Aorta (tissue), 5 donors: ENCODE data around the gene SUCNR1. TPM values are rescaled to one million over a fixed set of nuclear protein-coding genes. Genes with fewer than 3 reads are reported as not detected.
"Not testable (repeated sequence)": the region's sequence is repeated elsewhere in the genome, so short reads cannot be mapped to it uniquely, and the experiment has no call there.

Experiments used
- ATAC-seq: fragments of 200-7000 bp; cut with Tn5 transposase; one replicate; pipeline ENCODE4 v1.9.1; 2022; ENCODE audit warnings: moderate library complexity; ENCODE audit not compliant: low FRiP score
- DNase-seq, 2 donors: peaks; one replicate each; pipeline ENCODE4 v3.0.0-alpha.2; 2020
- H3K27ac ChIP-seq, 2 donors: one replicate each; pipeline ENCODE4 v1.5.1; 2013; ENCODE audit warnings: low read length in 2 of 2, mild to moderate bottlenecking in 2 of 2, moderate library complexity in 2 of 2, control low read depth in 1 of 2, inconsistent platforms in 1 of 2, low read depth in 1 of 2
- H3K27me3 ChIP-seq, 2 donors: one replicate each; pipeline ENCODE4 v1.6.1; 2013; ENCODE audit warnings: control low read depth in 1 of 2, low read length in 1 of 2, mild to moderate bottlenecking in 1 of 2, moderate library complexity in 1 of 2; ENCODE audit not compliant: insufficient read depth in 2 of 2, control insufficient read depth in 1 of 2
- H3K36me3 ChIP-seq, 2 donors: one replicate each; pipeline ENCODE4 v1.6.1; 2013; ENCODE audit warnings: control low read depth in 1 of 2, low read length in 1 of 2, mild to moderate bottlenecking in 1 of 2; ENCODE audit not compliant: insufficient read depth in 2 of 2, control insufficient read depth in 1 of 2
- H3K4me1 ChIP-seq, 2 donors: one replicate each; pipeline ENCODE4 v1.6.1; 2013; ENCODE audit warnings: low read length in 2 of 2, control low read depth in 1 of 2, mild to moderate bottlenecking in 1 of 2, moderate library complexity in 1 of 2; ENCODE audit not compliant: insufficient read depth in 2 of 2, control insufficient read depth in 1 of 2
- H3K4me3 ChIP-seq, 2 donors: one replicate each; pipeline ENCODE4 v1.5.1; 2013; ENCODE audit warnings: low read length in 2 of 2, control low read depth in 1 of 2, mild to moderate bottlenecking in 1 of 2
- H3K9me3 ChIP-seq: one replicate; pipeline ENCODE4 v1.6.1; 2013; ENCODE audit warnings: mild to moderate bottlenecking, low read length; ENCODE audit not compliant: control insufficient read depth
- WGBS, 2 donors: extraction: QIAGEN DNeasy Blood & Tissue Kit; methylation state at CpG; one replicate each; pipeline ENCODE4 v1.1.7; 2013; 5-methylcytosine and 5-hydroxymethylcytosine counted together
- intact Hi-C, 2 donors: fragments of 100-400 bp; cut with DNase I; formaldehyde crosslinking; loops; one replicate each; pipeline versions ENCODE4 v1.14.2 to v1.15.0; 2022
- polyA plus RNA-seq, 2 donors: library from polyadenylated mRNA; stranded (reverse); fragments of 200-250 nt; gene quantifications; one replicate each; pipeline ENCODE4 v1.2.3, GENCODE V29; 2013
- total RNA-seq, 2 donors: library from RNA; stranded (reverse); fragmentation: NEBNext Ultra II Directional; extraction: Animal tissue kit (Norgen Biotek cat#: 25700); gene quantifications; one replicate each; pipeline ENCODE4 v1.2.1, GENCODE V29; 2021
- donor health status: healthy with polysubstance abuse.
- donor health status: Bipolar disorder and iron deficiency.
- donor health status: DM: no; HTN: no; CAD: no.
- donor health status: DM: no; HTN: no; CAD: no.
- donor health status: DM: yes; HTN: yes; CAD: no.

Gene SUCNR1
- total and polyA plus RNA-seq, 4 donors: 0.15 to 3.2 (median 1.1) TPM

DNA sequence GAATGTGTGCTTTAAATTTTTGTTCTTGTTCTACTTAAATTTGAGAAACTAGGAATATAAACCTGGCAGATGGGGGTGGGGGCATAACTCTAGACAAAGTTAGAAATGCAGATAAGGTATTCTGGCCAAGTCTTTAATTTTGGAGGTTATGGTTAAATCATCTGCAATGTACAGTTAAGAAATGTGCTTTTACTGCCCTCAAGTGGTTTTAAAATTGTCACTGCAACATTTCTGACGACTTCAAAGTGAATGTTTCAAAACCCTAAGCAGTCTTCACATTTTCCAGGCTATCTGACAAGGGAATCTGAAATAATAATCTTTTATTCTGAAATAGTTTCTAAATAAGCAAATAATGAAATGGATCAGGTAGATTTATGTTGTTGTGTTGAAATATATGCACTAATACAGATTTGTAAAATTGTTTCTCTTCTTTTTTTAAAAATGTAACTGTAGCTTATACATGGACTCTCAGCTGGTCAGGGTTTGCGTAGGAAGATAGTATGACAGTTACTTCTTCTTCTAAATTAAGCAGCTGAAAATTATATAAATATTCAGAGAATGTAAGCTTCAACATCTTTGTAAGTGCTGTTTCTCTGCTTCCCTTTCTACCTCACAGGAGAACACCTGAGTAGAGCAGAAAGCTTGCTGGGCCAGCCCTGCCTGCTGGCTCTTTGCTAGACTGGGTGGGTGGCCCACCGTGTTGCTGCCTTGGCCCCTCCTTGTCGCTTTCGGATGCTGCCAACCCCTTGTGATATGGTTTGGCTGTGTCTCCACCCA, 45.0 kb downstream of the SUCNR1 start:
- WGBS, 2 donors: 60 to 62% methylated on average over 5 of the region's 5 CpGs
- no peak overlapping the region for H3K27ac ChIP-seq

DNA sequence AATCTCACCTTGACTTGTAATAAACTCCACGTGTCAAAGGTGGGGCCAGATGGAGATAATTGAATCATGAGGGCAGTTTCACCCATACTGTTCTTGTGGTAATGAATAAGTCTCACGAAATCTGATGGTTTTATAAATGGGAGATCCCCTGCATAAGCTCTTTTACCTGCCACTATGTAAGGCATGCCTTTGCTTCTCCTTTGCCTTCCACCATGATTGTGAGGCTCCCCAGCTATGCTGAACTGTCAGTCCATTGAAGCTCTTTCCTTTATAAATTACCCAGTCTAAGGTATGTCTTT, 45.5 kb downstream of the SUCNR1 start:
- H3K4me1 ChIP-seq: no peaks in the 10 kb centered on the region
- no peak for DNase-seq
- no peaks in the 10 kb centered on the region for H3K27me3 ChIP-seq
- H3K27ac ChIP-seq: no peak overlapping the region
- H3K9me3 ChIP-seq: no peaks in the 10 kb centered on the region
- H3K4me3 ChIP-seq: no peak overlapping the region
- no peaks in the 10 kb centered on the region for H3K36me3 ChIP-seq
- intact Hi-C loops: loop anchor here (5.0 kb wide), 2 partner anchors 42 to 482 kb away; no protein-coding TSS in a partner anchor
- no peak for ATAC-seq
- WGBS, 2 donors: 89 to 98% methylated on average over 2 of the region's 2 CpGs

More for the DNA sequence above, 45.0 kb downstream of the SUCNR1 start:
- Histone ChIP-seq H3K4me3 (no peak overlapping the region), H3K36me3 (no peaks in the 10 kb centered on the region), H3K27me3 (no peaks in the 10 kb centered on the region), H3K9me3 (no peaks in the 10 kb centered on the region), H3K4me1 (no peaks in the 10 kb centered on the region)
- ATAC-seq (peak; percentile 77), DNase-seq (no peak)
- intact Hi-C loops: loop anchor here (5.0 kb wide), 2 partner anchors 41 to 481 kb away; no protein-coding TSS in a partner anchor

DNA sequence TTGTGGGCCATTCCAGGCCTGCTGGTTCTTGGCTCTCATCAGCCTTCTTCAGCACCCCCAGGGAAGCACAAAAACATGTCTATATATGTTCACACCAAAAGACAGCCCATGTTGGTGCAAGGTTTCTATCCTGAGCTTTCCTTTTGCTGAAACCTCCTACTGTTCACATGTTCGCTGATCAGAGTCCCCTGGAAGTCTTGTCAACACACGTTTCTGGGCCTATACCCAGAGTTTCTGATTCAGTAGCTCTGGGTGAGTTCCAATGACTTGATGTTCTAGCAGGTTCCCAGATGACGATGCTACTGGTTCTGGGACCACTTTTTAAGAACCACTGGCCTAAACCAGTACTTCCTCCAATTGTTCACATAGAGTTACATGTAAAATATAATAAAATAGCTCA, 46.0 kb downstream of the SUCNR1 start:
- Histone ChIP-seq H3K4me3 (no peak overlapping the region), H3K36me3 (no peaks in the 10 kb centered on the region), H3K27ac (no peak overlapping the region), H3K4me1 (peaks cover 0 to 3% of the 10 kb centered on the region in 2 donors), H3K9me3 (no peaks in the 10 kb centered on the region), H3K27me3 (no peaks in the 10 kb centered on the region)
- 32 to 42% methylated on average over 3 of the region's 3 CpGs for WGBS, 2 donors
- peak; percentile 36 for ATAC-seq
- intact Hi-C loops: loop anchor here (5.0 kb wide), 2 partner anchors 42 to 482 kb away; no protein-coding TSS in a partner anchor
- no peak for DNase-seq

DNA sequence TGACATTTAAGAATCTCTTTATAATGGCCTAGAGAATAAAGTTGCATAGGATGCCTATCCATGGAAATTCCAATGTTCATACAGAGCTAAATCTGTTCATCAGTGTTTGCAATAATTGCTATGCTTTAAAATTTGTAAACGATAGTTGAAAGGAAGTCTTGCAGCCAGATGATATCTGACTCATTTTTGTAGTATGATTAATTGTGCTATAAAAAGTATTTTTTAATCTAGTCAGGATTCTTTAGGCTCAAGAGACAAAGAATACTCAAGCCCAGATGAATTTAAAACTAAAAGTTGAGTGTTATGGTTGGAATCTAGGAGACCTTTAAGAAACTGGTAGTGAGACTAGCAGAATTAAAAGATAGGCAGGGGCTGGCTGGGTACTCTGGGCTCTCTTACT, 50.5 kb downstream of the SUCNR1 start:
- no peak overlapping the region for H3K4me3 ChIP-seq
- DNase-seq (no peak), ATAC-seq (no peak)
- 8 to 9% methylated on average over 1 of the region's 1 CpG for WGBS, 2 donors
- no peak overlapping the region for H3K27ac ChIP-seq
- H3K4me1 ChIP-seq: peaks cover 0 to 8% of the 10 kb centered on the region in 2 donors
- intact Hi-C loops: no loop called here
- H3K36me3 ChIP-seq: no peaks in the 10 kb centered on the region
- no peaks in the 10 kb centered on the region for H3K9me3 ChIP-seq
- no peaks in the 10 kb centered on the region for H3K27me3 ChIP-seq

DNA sequence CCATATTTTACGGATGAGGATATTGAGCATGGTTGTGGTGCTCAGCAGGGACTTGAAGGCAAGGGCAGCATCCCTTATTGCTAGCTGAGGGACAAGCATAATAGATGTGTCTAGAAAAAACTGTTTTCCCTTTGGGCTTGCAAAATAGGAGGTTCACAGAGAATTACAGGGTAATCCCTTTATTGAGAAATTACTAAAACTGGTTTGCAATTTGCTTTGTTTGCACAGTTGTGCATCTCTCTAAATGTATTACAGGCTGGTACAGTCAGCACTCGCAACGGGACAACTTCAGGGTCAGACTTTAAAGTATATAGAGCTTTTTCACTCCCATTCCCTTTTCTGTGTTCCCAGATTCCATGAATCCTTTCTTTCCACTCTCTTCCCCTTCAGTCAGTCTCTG, 51.3 kb downstream of the SUCNR1 start:
- H3K4me1 ChIP-seq: peaks cover 0 to 8% of the 10 kb centered on the region in 2 donors
- H3K36me3 ChIP-seq: no peaks in the 10 kb centered on the region
- WGBS, 2 donors: 94 to 96% methylated on average over 3 of the region's 3 CpGs
- ATAC-seq (no peak), DNase-seq (no peak)
- no peak overlapping the region for H3K4me3 ChIP-seq
- no peak overlapping the region for H3K27ac ChIP-seq
- no peaks in the 10 kb centered on the region for H3K9me3 ChIP-seq
- intact Hi-C loops: no loop called here
- no peaks in the 10 kb centered on the region for H3K27me3 ChIP-seq

DNA sequence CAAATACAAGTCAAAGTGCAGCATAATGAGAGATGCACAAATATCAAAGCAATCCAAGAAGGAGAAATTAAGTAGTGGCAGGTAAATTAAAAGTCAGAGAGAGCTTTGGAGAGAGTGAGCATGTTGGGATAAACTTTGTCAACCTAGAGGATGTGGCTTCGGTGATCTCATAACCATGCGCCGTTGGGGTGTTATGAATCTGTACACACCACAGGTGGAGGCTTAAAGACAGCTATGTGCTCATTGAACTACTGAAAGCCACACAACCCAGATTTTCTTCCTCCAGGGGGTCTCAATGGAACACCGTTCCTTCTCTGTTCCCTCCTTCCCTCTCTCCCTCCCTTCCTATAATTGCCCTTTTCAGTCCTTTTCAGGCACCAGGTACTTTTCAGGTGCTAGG, 52.0 kb downstream of the SUCNR1 start:
- ATAC-seq (no peak), DNase-seq (no peak)
- H3K36me3 ChIP-seq: no peaks in the 10 kb centered on the region
- H3K4me1 ChIP-seq: peaks cover 0 to 8% of the 10 kb centered on the region in 2 donors
- no peaks in the 10 kb centered on the region for H3K27me3 ChIP-seq
- H3K9me3 ChIP-seq: no peaks in the 10 kb centered on the region
- intact Hi-C loops: no loop called here
- H3K27ac ChIP-seq: no peak overlapping the region
- no peak overlapping the region for H3K4me3 ChIP-seq
- WGBS, 2 donors: 93 to 96% methylated on average over 4 of the region's 4 CpGs

DNA sequence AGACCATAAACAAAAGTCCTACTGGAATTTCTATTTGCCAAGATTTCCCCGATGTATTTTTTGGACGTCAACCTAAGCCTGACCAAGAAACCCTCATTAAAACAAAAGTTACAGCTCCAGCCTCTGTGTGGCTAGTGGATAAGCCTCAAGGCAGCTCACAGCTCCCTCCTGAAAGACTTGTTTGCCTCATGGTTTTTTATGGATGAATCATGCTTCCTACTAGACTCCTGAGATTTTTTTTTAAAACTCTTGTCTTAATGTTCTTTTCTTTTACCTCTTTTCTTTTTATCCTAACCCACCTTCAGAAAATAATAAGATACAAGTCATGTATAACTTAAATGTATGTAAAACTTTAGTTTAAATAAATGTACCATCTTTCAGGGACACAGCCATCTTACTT, 52.4 kb downstream of the SUCNR1 start:
- no peaks in the 10 kb centered on the region for H3K9me3 ChIP-seq
- no peak overlapping the region for H3K27ac ChIP-seq
- intact Hi-C loops: no loop called here
- H3K36me3 ChIP-seq: no peaks in the 10 kb centered on the region
- peaks cover 0 to 8% of the 10 kb centered on the region in 2 donors for H3K4me1 ChIP-seq
- ATAC-seq: peak; percentile 81
- WGBS, 2 donors: 2 to 10% methylated on average over 2 of the region's 2 CpGs
- no peak overlapping the region for H3K4me3 ChIP-seq
- no peak for DNase-seq
- H3K27me3 ChIP-seq: no peaks in the 10 kb centered on the region

DNA sequence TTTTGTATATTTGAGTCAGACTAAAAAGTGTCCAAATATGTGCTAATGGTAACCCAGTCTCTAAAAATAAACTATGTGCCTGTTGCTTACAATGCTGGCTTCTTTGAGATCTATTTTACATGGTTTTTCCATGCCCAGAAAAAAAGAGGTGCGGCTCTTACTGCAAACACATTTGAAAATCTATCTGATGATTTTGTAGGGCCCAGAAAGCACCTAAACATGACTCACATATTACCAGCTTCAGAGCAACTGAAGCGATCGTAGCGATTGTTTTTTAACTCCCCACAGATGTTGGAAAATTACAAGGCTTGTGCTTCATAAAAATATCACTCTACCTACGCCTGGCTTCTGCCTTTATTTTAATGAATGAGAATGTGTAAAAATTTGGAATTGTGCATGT, 53.5 kb downstream of the SUCNR1 start:
- ATAC-seq (no peak), DNase-seq (no peak)
- Histone ChIP-seq H3K9me3 (no peaks in the 10 kb centered on the region), H3K4me3 (no peak overlapping the region), H3K27me3 (no peaks in the 10 kb centered on the region), H3K27ac (no peak overlapping the region), H3K36me3 (no peaks in the 10 kb centered on the region), H3K4me1 (peaks cover 0 to 8% of the 10 kb centered on the region in 2 donors)
- intact Hi-C loops: no loop called here
- WGBS, 2 donors: 48 to 54% methylated on average over 5 of the region's 5 CpGs

DNA sequence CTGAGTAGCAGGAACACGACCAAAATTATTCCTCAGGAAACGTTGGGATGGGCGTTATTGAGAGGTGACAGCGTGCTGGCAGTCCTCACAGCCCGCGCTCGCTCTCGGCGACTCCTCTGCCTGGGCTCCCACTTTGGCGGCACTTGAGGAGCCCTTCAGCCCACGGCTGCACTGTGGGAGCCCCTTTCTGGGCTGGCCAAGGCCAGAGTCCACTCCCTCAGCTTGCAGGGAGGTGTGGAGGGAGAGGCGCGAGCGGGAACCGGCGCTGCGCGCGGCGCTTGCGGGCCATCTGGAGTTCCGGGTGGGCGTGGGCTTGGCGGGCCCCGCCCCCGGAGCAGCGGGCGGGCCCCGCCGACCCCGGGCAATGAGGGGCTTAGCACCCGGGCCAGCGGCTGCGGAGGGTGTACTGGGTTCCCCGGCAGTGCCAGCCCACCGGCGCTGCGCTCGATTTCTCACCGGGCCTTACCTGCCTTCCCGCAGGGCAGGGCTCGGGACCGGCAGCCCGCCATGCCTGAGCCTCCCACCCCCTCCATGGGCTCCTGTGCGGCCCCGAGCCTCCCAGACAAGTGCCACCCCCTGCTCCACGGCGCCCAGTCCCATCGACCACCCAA, 54.6 kb downstream of the SUCNR1 start:
- H3K4me1 ChIP-seq, ATAC-seq, DNase-seq, H3K9me3 ChIP-seq, H3K27me3 ChIP-seq, H3K36me3 ChIP-seq, H3K4me3 ChIP-seq, H3K27ac ChIP-seq, intact Hi-C loops: not testable (repeated sequence)
- WGBS, 2 donors: 92 to 96% methylated on average over 23 to 49 of the region's 49 CpGs
